IMR-90 (cell line): ENCODE data around the gene OBP2A. TPM values are rescaled to one million over a fixed set of nuclear protein-coding genes. Genes with fewer than 3 reads are reported as not detected.

Source experiments
- ATAC-seq: fragments of 200-7000 bp; cut with Tn5 transposase; 2 replicates; pipeline ENCODE4 v1.9.1; 2020; ENCODE audit warnings: low read depth, mild to moderate bottlenecking, moderate library complexity
- BruUV-seq: library from RNA; stranded (reverse); fragments of 400-500 nt; replicated peaks from 2 replicates; lab custom pipeline; 2021; lab: Mats Ljungman, UMichigan
- CTCF ChIA-PET: fragments of 300-600 bp; formaldehyde crosslinking; extraction: SDS; loops from one replicate; lab custom pipeline; 2021; ENCODE audit warnings: antibody characterized with exemption; lab: Yijun Ruan, JAX
- POLR2A ChIA-PET: fragments of 300-600 bp; sonication (Branson Sonifier 250); formaldehyde crosslinking; loops from one replicate; lab custom pipeline; 2022; ENCODE audit warnings: antibody characterized with exemption; ENCODE audit not compliant: unreplicated experiment; lab: Charles Lee
- DNase-seq: peaks from one replicate; pipeline ENCODE4 v3.0.0; 2013
- H2AFZ ChIP-seq: replicated peaks from 2 replicates; pipeline ENCODE3; 2013; ENCODE audit warnings: low read length, mild to moderate bottlenecking; ENCODE audit not compliant: poor library complexity
- H2AK5ac ChIP-seq: 2 replicates; pipeline ENCODE4 v1.6.1; 2013; ENCODE audit warnings: low read depth, low read length, inconsistent platforms
- H2AK9ac ChIP-seq: replicated peaks from 2 replicates; pipeline ENCODE3; 2013; ENCODE audit warnings: mild to moderate bottlenecking, low read depth, low read length, moderate library complexity; ENCODE audit not compliant: poor library complexity
- H2BK120ac ChIP-seq: 2 replicates; pipeline ENCODE4 v1.6.1; 2013; ENCODE audit warnings: low read depth, low read length, inconsistent platforms
- H2BK15ac ChIP-seq: 3 replicates; pipeline ENCODE4 v1.6.1; 2013; ENCODE audit warnings: low read depth, low read length, inconsistent platforms
- H2BK20ac ChIP-seq: 2 replicates; pipeline ENCODE4 v1.6.1; 2013; ENCODE audit warnings: low read depth, mild to moderate bottlenecking, inconsistent platforms, low read length, moderate library complexity
- H2BK5ac ChIP-seq: 2 replicates; pipeline ENCODE4 v1.6.1; 2013; ENCODE audit warnings: mild to moderate bottlenecking, low read depth, low read length, inconsistent platforms; ENCODE audit not compliant: poor library complexity, severe bottlenecking
- H3K14ac ChIP-seq: replicated peaks from 2 replicates; pipeline ENCODE4 v1.6.1; 2013; ENCODE audit warnings: low read depth, low read length, inconsistent platforms
- H3K18ac ChIP-seq: 2 replicates; pipeline ENCODE4 v1.6.1; 2013; ENCODE audit warnings: low read depth, low read length, control low read depth
- H3K23ac ChIP-seq: 2 replicates; pipeline ENCODE4 v1.6.1; 2013; ENCODE audit warnings: low read depth, low read length, inconsistent platforms
- H3K27ac ChIP-seq: 2 replicates; pipeline ENCODE4 v1.5.1; 2013; ENCODE audit warnings: mild to moderate bottlenecking, control low read depth, low read length; ENCODE audit not compliant: insufficient read depth
- H3K27me3 ChIP-seq: 2 replicates; pipeline ENCODE4 v1.6.1; 2013; ENCODE audit warnings: low read length; ENCODE audit not compliant: control insufficient read depth, insufficient read depth
- H3K36me3 ChIP-seq: 2 replicates; pipeline ENCODE4 v1.6.1; 2013; ENCODE audit warnings: low read length, mixed read lengths; ENCODE audit not compliant: control insufficient read depth, insufficient read depth
- H3K4ac ChIP-seq: 2 replicates; pipeline ENCODE4 v1.6.1; 2013; ENCODE audit warnings: low read depth, low read length, inconsistent platforms
- H3K4me1 ChIP-seq: 2 replicates; pipeline ENCODE4 v1.6.1; 2013; ENCODE audit warnings: low read length, mixed read lengths; ENCODE audit not compliant: control insufficient read depth, insufficient read depth
- H3K4me2 ChIP-seq: 2 replicates; pipeline ENCODE4 v1.6.1; 2013; ENCODE audit warnings: low read depth, mild to moderate bottlenecking, control low read depth, low read length, moderate library complexity
- H3K4me3 ChIP-seq: 2 replicates; pipeline ENCODE4 v1.5.1; 2013; ENCODE audit warnings: low read depth, mild to moderate bottlenecking, control low read depth, low read length, moderate library complexity; ENCODE audit not compliant: insufficient read depth
- H3K56ac ChIP-seq: 2 replicates; pipeline ENCODE4 v1.6.1; 2013; ENCODE audit warnings: low read length, inconsistent platforms; ENCODE audit not compliant: insufficient read depth; ENCODE audit errors: extremely low read depth
- H3K79me1 ChIP-seq, 2 experiments: 2 replicates each; pipeline ENCODE4 v1.6.1; 2013; ENCODE audit warnings: low read length in 2 of 2, inconsistent platforms in 1 of 2, low read depth in 1 of 2
- H3K9ac ChIP-seq: 2 replicates; pipeline ENCODE4 v1.6.1; 2013; ENCODE audit warnings: low read depth, low read length, control low read depth
- H3K9me1 ChIP-seq: 2 replicates; pipeline ENCODE4 v1.6.1; 2013; ENCODE audit warnings: low read length, inconsistent platforms; ENCODE audit not compliant: insufficient read depth
- H3K9me3 ChIP-seq: 2 replicates; pipeline ENCODE4 v1.6.1; 2013; ENCODE audit warnings: low read length; ENCODE audit not compliant: control insufficient read depth, insufficient read depth
- H4K20me1 ChIP-seq: 2 replicates; pipeline ENCODE4 v1.6.1; 2013; ENCODE audit warnings: low read length, inconsistent platforms; ENCODE audit not compliant: insufficient read depth
- H4K5ac ChIP-seq: 2 replicates; pipeline ENCODE4 v1.6.1; 2013; ENCODE audit warnings: mild to moderate bottlenecking, low read depth, low read length, control low read depth
- H4K8ac ChIP-seq, 2 experiments: 2 replicates each; pipeline ENCODE4 v1.6.1; 2013; ENCODE audit warnings: low read depth in 2 of 2, low read length in 2 of 2, control low read depth in 1 of 2, inconsistent platforms in 1 of 2
- H4K91ac ChIP-seq: 2 replicates; pipeline ENCODE4 v1.6.1; 2013; ENCODE audit warnings: low read depth, low read length, inconsistent platforms; ENCODE audit not compliant: insufficient read depth
- BHLHE40 ChIP-seq: fragments of 150-350 bp; IDR thresholded peaks from 2 replicates; pipeline ENCODE4 v1.6.1; 2016; ENCODE audit warnings: mild to moderate bottlenecking, low read depth, low read length
- CEBPB ChIP-seq: IDR thresholded peaks from 2 replicates; pipeline ENCODE4 v1.6.1; 2012; ENCODE audit warnings: low read depth, low read length, improper control_type of control experiment
- CHD1 ChIP-seq: IDR thresholded peaks from 2 replicates; pipeline ENCODE4 v1.6.1; 2012; ENCODE audit warnings: low read depth, low read length, improper control_type of control experiment
- FOS ChIP-seq: fragments of 150-350 bp; IDR thresholded peaks from 2 replicates; pipeline ENCODE4 v1.6.1; 2016; ENCODE audit warnings: low read depth, low read length
- MAFK ChIP-seq: IDR thresholded peaks from 2 replicates; pipeline ENCODE4 v1.6.1; 2012; ENCODE audit warnings: low read depth, low read length, improper control_type of control experiment
- MAZ ChIP-seq: IDR thresholded peaks from 2 replicates; pipeline ENCODE4 v1.6.1; 2012; ENCODE audit warnings: low read depth, mild to moderate bottlenecking, low read length, improper control_type of control experiment, moderate library complexity, borderline replicate concordance
- MXI1 ChIP-seq: IDR thresholded peaks from 2 replicates; pipeline ENCODE4 v1.6.1; 2012; ENCODE audit warnings: low read depth, mild to moderate bottlenecking, low read length, moderate library complexity, borderline replicate concordance
- NFE2L2 ChIP-seq: fragments of 150-350 bp; IDR thresholded peaks from 2 replicates; pipeline ENCODE4 v1.6.1; 2016; ENCODE audit warnings: low read depth, mild to moderate bottlenecking, low read length
- POLR2A ChIP-seq: IDR thresholded peaks from 2 replicates; pipeline ENCODE4 v1.6.1; 2012; ENCODE audit warnings: mild to moderate bottlenecking, low read depth, low read length
- RFX5 ChIP-seq: IDR thresholded peaks from 2 replicates; pipeline ENCODE4 v1.8.0; 2012; ENCODE audit warnings: low read depth, mild to moderate bottlenecking, low read length, moderate library complexity
- SMC3 ChIP-seq: fragments of 150-350 bp; IDR thresholded peaks from 2 replicates; pipeline ENCODE4 v1.6.1; 2016; ENCODE audit warnings: low read depth, mild to moderate bottlenecking, antibody characterized with exemption, low read length, moderate library complexity
- WGBS, 2 experiments: methylation state at CpG; one replicate each; pipeline versions ENCODE4 v1.1.5 to v1.1.7; 2013; ENCODE audit warnings: missing lambda C conversion rate in 2 of 2; ENCODE audit not compliant: insufficient read length in 1 of 2; ENCODE audit errors: extremely low coverage in 2 of 2; 5-methylcytosine and 5-hydroxymethylcytosine counted together
- dilution Hi-C: fragments of 300-500 bp; cut with HindIII; formaldehyde crosslinking; loops from one replicate; pipeline ENCODE4 v1.14.3; 2018; ENCODE audit warnings: low sequenced_read_pairs; ENCODE audit not compliant: unreplicated experiment
- in situ Hi-C: fragments of 300-500 bp; cut with MboI; formaldehyde crosslinking; loops from 3 replicates; pipeline ENCODE4 v1.14.3; 2019; ENCODE audit warnings: low sequenced_read_pairs, inconsistent platforms, mixed read lengths
- intact Hi-C: fragments of 100-400 bp; cut with micrococcal nuclease; formaldehyde crosslinking; loops from 2 replicates; pipeline ENCODE4 v1.10.0; 2022
- polyA plus RNA-seq, 3 experiments: library from polyadenylated mRNA; depleted of rRNA; stranded (reverse); fragments of >200 nt; gene quantifications; 2 replicates each; pipeline ENCODE4 v1.2.3, GENCODE V29; 2012; ENCODE audit warnings: low replicate concordance in 1 of 3
- total RNA-seq: library from RNA; depleted of rRNA; stranded (reverse); fragments of >200 nt; gene quantifications from 2 replicates; pipeline ENCODE4 v1.2.3, GENCODE V29; 2012
- TF ChIP-seq, protein P1 (sequence below): fragments of 150-350 bp; IDR thresholded peaks from 2 replicates; pipeline ENCODE4 v1.6.1; 2017; ENCODE audit warnings: mild to moderate bottlenecking, antibody characterized with exemption, low read length, low read depth
- TF ChIP-seq, protein P2 (sequence below): conservative IDR thresholded peaks from 2 replicates; pipeline ENCODE4 v1.5.1; 2012; ENCODE audit warnings: mild to moderate bottlenecking, low read depth, low read length, improper control_type of control experiment

The OBP2A gene
- total and polyA plus RNA-seq, 2 of the 4 experiments (the other 2 are of a cell fraction), result not detected

DNA sequence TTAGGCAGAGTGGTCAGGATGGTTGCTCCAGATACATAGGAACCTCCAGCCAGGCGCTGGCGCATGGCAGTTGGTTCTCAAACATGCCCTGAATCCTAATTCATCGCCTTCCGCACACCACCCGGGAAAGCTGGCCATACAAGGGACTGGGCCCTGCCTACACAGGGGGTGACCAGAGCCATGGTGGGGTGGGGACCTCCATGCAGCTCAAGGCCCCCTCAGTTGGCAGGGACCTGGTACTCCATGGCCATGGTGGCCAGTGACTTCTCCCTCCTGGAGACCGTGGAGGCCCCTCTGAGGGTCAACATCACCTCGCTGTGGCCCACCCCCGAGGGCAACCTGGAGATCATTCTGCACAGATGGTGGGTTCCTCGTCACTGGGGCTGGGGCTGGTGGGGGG is 42.4 kb downstream of the OBP2A start:
- CTCF ChIA-PET, result no interaction called here

More for the DNA sequence above, 42.4 kb downstream of the OBP2A start:
- no peak overlapping the region for H3K4ac ChIP-seq
- H2BK120ac ChIP-seq, result no peak overlapping the region
- H3K4me3 ChIP-seq, result no peak overlapping the region
- no peaks in the 10 kb centered on the region for H3K9me1 ChIP-seq
- H4K20me1 ChIP-seq, result no peaks in the 10 kb centered on the region
- POLR2A ChIA-PET, result no interaction called here
- H2BK5ac ChIP-seq, result no peak overlapping the region
- DNase-seq (no peak), ATAC-seq (no peak)
- no peak overlapping the region for H3K27ac ChIP-seq
- H3K36me3 ChIP-seq, result no peaks in the 10 kb centered on the region
- no peaks in the 10 kb centered on the region for H3K9me3 ChIP-seq
- H2BK15ac ChIP-seq, result no peak overlapping the region
- no peak overlapping the region for H2BK20ac ChIP-seq
- no peak overlapping the region for H4K8ac ChIP-seq
- H4K5ac ChIP-seq, result no peak overlapping the region
- no peaks in the 10 kb centered on the region for H3K79me1 ChIP-seq
- no peak overlapping the region for H3K9ac ChIP-seq
- H3K18ac ChIP-seq, result no peak overlapping the region
- H3K14ac ChIP-seq, result no peak overlapping the region
- in situ Hi-C loops, result no loop called here
- H3K4me2 ChIP-seq, result no peak overlapping the region
- WGBS, 2 experiments, result 84% methylated on average over 6 of the region's 9 CpGs; no CpG with 5 or more reads in 1 of the 2 experiments
- H3K23ac ChIP-seq, result no peak overlapping the region
- no peaks in the 10 kb centered on the region for H3K4me1 ChIP-seq
- H2AFZ ChIP-seq, result no peak overlapping the region
- no peak overlapping the region for H2AK9ac ChIP-seq
- dilution Hi-C loops, result no loop called here
- no peak overlapping the region for H2AK5ac ChIP-seq
- TF ChIP-seq, protein P1, sequence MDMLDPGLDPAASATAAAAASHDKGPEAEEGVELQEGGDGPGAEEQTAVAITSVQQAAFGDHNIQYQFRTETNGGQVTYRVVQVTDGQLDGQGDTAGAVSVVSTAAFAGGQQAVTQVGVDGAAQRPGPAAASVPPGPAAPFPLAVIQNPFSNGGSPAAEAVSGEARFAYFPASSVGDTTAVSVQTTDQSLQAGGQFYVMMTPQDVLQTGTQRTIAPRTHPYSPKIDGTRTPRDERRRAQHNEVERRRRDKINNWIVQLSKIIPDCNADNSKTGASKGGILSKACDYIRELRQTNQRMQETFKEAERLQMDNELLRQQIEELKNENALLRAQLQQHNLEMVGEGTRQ, result no peak
- TF ChIP-seq RFX5 (no peak), POLR2A (no peak), MAFK (no peak), FOS (no peak), NFE2L2 (no peak), SMC3 (no peak), CHD1 (no peak), MAZ (no peak), BHLHE40 (no peak), MXI1 (no peak), CEBPB (no peak)
- TF ChIP-seq, protein P2, sequence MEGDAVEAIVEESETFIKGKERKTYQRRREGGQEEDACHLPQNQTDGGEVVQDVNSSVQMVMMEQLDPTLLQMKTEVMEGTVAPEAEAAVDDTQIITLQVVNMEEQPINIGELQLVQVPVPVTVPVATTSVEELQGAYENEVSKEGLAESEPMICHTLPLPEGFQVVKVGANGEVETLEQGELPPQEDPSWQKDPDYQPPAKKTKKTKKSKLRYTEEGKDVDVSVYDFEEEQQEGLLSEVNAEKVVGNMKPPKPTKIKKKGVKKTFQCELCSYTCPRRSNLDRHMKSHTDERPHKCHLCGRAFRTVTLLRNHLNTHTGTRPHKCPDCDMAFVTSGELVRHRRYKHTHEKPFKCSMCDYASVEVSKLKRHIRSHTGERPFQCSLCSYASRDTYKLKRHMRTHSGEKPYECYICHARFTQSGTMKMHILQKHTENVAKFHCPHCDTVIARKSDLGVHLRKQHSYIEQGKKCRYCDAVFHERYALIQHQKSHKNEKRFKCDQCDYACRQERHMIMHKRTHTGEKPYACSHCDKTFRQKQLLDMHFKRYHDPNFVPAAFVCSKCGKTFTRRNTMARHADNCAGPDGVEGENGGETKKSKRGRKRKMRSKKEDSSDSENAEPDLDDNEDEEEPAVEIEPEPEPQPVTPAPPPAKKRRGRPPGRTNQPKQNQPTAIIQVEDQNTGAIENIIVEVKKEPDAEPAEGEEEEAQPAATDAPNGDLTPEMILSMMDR, result no peak
- H3K56ac ChIP-seq, result no peak overlapping the region
- no peaks in the 10 kb centered on the region; the same call in 1 of the 2 replicates for H3K27me3 ChIP-seq
- intact Hi-C loops, result no loop called here
- no peak overlapping the region for H4K91ac ChIP-seq
- no TSS peak for BruUV-seq
